ENCODE data around the gene RNASET2. TPM values are rescaled to one million over a fixed set of nuclear protein-coding genes. Genes with fewer than 3 reads are reported as not detected.

RNASET2 gene
- total and polyA plus RNA-seq, 2 of the 13 experiments (the other 11 are each of a cell fraction or from before 2014, with no cell fraction given): 44.6 to 597 TPM

DNA sequence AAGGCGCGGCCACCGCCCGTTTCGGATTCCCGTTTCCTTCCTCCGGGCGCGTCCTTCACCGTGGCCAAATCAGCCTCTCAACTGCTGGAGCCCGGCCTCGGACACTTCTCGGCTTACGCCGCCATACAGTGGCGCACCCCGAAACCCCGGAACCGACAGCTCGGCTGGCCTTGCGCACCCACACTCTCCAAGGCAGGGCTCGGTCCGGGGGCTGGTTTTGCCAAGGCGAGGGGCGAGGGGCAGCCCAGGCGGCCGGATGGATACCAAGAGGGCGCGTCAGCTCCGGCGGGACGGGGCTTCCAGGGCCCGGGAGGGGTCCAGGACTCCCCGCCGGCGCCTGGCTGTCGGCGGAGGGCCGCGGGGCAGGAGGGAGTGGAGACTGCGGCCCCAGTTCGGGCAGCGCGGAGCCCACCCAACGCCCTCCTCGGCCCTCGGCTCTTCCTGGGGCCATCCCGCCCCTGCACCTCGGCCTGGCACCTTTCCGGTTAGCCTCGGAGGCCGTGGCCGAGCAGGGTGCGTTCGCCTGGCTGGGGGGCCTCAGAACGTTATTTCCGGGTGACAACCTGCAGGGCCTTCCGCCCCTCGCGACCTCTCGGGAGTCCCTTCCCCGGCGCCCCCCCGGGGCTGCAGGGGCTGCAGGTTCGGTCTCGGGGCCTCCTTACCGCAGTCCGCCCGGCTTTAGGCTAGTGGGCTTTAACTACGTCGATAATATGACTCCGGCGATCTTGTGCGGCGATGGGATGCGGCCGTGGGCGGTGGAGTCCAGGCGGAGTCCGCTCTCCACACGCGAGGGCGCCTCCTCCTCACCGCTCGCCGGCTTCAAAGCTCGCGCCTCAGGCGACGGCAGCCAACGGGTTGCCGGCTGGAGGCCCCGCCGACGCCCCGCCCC is 42.1 kb upstream of the RNASET2 start (continued):
- TF ChIP-seq, protein P1, sequence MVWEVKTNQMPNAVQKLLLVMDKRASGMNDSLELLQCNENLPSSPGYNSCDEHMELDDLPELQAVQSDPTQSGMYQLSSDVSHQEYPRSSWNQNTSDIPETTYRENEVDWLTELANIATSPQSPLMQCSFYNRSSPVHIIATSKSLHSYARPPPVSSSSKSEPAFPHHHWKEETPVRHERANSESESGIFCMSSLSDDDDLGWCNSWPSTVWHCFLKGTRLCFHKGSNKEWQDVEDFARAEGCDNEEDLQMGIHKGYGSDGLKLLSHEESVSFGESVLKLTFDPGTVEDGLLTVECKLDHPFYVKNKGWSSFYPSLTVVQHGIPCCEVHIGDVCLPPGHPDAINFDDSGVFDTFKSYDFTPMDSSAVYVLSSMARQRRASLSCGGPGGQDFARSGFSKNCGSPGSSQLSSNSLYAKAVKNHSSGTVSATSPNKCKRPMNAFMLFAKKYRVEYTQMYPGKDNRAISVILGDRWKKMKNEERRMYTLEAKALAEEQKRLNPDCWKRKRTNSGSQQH (CRISPR knock-in tag; IDR thresholded peaks at IDR 0.05; ENCODE audit: low read depth): peak; percentile 99
- no peak for TF ChIP-seq TRIM24 (CRISPR knock-in tag; IDR thresholded peaks at IDR 0.05)
- TF ChIP-seq ZNF451 (CRISPR knock-in tag; IDR thresholded peaks at IDR 0.05): no peak
- TF ChIP-seq MTA3 (CRISPR knock-in tag; IDR thresholded peaks at IDR 0.05): no peak
- TF ChIP-seq ZNF331 (CRISPR knock-in tag; IDR thresholded peaks at IDR 0.05): no peak
- TF ChIP-seq ZBTB7B (CRISPR knock-in tag; IDR thresholded peaks at IDR 0.05): no peak
- no peak for TF ChIP-seq NCOA5 (CRISPR knock-in tag; IDR thresholded peaks at IDR 0.05)
- TF ChIP-seq ZKSCAN1 (IDR thresholded peaks at IDR 0.05; ENCODE audit: low read length): no peak
- TF ChIP-seq NFKB2 (CRISPR knock-in tag; IDR thresholded peaks at IDR 0.05; ENCODE audit: borderline replicate concordance): peak; percentile 38; the same call in 1 of the 2 replicates
- TF ChIP-seq KDM1A (CRISPR knock-in tag; IDR thresholded peaks at IDR 0.05): no peak
- TF ChIP-seq ZNF33B (CRISPR knock-in tag; IDR thresholded peaks at IDR 0.05): no peak
- peak; percentile 41 for TF ChIP-seq MED8 (CRISPR knock-in tag; IDR thresholded peaks at IDR 0.05; ENCODE audit: insufficient replicate concordance)
- no peak for TF ChIP-seq ZNF333 (CRISPR knock-in tag; IDR thresholded peaks at IDR 0.05; ENCODE audit: borderline replicate concordance)
- TF ChIP-seq, protein P2, sequence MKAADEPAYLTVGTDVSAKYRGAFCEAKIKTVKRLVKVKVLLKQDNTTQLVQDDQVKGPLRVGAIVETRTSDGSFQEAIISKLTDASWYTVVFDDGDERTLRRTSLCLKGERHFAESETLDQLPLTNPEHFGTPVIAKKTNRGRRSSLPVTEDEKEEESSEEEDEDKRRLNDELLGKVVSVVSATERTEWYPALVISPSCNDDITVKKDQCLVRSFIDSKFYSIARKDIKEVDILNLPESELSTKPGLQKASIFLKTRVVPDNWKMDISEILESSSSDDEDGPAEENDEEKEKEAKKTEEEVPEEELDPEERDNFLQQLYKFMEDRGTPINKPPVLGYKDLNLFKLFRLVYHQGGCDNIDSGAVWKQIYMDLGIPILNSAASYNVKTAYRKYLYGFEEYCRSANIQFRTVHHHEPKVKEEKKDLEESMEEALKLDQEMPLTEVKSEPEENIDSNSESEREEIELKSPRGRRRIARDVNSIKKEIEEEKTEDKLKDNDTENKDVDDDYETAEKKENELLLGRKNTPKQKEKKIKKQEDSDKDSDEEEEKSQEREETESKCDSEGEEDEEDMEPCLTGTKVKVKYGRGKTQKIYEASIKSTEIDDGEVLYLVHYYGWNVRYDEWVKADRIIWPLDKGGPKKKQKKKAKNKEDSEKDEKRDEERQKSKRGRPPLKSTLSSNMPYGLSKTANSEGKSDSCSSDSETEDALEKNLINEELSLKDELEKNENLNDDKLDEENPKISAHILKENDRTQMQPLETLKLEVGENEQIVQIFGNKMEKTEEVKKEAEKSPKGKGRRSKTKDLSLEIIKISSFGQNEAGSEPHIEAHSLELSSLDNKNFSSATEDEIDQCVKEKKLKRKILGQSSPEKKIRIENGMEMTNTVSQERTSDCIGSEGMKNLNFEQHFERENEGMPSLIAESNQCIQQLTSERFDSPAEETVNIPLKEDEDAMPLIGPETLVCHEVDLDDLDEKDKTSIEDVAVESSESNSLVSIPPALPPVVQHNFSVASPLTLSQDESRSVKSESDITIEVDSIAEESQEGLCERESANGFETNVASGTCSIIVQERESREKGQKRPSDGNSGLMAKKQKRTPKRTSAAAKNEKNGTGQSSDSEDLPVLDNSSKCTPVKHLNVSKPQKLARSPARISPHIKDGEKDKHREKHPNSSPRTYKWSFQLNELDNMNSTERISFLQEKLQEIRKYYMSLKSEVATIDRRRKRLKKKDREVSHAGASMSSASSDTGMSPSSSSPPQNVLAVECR (CRISPR knock-in tag; IDR thresholded peaks at IDR 0.05; ENCODE audit: borderline replicate concordance): peak; percentile 100
- TF ChIP-seq ZNF841 (CRISPR knock-in tag; IDR thresholded peaks at IDR 0.05; ENCODE audit: borderline replicate concordance): no peak; the same call in 1 of the 2 replicates
- TF ChIP-seq CREM (IDR thresholded peaks at IDR 0.05): no peak
- TF ChIP-seq CREM (CRISPR knock-in tag; IDR thresholded peaks at IDR 0.05): peak; percentile 30; the same call in 1 of the 2 replicates
- TF ChIP-seq POLR2G (IDR thresholded peaks at IDR 0.05; ENCODE audit: low read depth, low read length): peak; percentile 72; the same call in 1 of the 2 replicates
- TF ChIP-seq, protein P3, sequence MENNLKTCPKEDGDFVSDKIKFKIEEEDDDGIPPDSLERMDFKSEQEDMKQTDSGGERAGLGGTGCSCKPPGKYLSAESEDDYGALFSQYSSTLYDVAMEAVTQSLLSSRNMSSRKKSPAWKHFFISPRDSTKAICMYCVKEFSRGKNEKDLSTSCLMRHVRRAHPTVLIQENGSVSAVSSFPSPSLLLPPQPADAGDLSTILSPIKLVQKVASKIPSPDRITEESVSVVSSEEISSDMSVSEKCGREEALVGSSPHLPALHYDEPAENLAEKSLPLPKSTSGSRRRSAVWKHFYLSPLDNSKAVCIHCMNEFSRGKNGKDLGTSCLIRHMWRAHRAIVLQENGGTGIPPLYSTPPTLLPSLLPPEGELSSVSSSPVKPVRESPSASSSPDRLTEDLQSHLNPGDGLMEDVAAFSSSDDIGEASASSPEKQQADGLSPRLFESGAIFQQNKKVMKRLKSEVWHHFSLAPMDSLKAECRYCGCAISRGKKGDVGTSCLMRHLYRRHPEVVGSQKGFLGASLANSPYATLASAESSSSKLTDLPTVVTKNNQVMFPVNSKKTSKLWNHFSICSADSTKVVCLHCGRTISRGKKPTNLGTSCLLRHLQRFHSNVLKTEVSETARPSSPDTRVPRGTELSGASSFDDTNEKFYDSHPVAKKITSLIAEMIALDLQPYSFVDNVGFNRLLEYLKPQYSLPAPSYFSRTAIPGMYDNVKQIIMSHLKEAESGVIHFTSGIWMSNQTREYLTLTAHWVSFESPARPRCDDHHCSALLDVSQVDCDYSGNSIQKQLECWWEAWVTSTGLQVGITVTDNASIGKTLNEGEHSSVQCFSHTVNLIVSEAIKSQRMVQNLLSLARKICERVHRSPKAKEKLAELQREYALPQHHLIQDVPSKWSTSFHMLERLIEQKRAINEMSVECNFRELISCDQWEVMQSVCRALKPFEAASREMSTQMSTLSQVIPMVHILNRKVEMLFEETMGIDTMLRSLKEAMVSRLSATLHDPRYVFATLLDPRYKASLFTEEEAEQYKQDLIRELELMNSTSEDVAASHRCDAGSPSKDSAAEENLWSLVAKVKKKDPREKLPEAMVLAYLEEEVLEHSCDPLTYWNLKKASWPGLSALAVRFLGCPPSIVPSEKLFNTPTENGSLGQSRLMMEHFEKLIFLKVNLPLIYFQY (CRISPR knock-in tag; IDR thresholded peaks at IDR 0.05; ENCODE audit: borderline replicate concordance): no peak
- TF ChIP-seq ZNF230 (CRISPR knock-in tag; IDR thresholded peaks at IDR 0.05): no peak

Data from HepG2 (cell line).